HG03039 (cell line): ENCODE results near the gene PODN.

Experiments
- ATAC-seq: cut with Tn5 transposase; IDR thresholded peaks from one replicate; pipeline ENCODE4 v1.9.1; 2021; ENCODE audit warnings: mild to moderate bottlenecking, moderate library complexity; ENCODE audit not compliant: unreplicated experiment

The PODN gene

GRCh38 chr1:53049574-53049967, 12.4 kb upstream of the PODN start:
- no peak for ATAC-seq

DNA sequence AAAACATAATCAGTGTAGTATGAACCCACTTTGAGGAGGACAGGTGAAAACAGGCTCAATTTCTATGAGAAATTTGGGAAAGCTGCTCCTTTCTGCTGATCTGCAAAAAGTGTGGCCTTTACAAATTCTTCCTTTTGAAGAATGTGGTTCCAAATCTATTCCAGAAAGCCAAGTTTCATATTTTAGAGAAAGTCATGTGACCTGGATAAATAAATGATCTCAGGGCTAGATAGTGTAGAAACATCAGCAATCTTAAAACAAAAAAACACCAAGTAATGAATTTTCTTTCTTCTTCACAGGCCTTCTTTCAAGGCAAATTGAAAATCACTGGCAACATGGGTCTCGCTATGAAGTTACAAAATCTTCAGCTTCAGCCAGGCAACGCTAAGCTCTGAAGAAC, 11.7 kb upstream of the PODN start:
- no peak for ATAC-seq

DNA sequence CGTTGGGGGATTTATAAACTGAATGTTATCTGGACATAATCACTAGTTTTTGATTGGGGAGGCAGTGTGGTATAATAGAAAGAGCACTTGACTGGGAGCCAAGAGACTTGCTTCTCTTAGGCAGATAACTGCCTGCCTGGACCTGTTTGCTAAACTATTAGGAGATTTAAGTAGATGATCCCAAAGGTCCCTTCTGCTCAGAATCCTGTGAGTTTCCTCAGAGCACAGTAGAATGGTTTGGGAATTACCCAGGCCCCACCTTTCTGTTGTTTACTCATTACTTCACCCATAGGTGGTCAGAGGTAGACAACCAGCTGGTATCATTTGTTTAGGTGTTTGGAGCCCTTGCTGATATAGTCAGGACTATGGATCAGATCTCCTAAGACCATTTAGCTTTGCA, 10.3 kb upstream of the PODN start:
- no peak for ATAC-seq

GRCh38 chr1:53057127-53057526, 4.9 kb upstream of the PODN start:
- ATAC-seq = no peak

DNA sequence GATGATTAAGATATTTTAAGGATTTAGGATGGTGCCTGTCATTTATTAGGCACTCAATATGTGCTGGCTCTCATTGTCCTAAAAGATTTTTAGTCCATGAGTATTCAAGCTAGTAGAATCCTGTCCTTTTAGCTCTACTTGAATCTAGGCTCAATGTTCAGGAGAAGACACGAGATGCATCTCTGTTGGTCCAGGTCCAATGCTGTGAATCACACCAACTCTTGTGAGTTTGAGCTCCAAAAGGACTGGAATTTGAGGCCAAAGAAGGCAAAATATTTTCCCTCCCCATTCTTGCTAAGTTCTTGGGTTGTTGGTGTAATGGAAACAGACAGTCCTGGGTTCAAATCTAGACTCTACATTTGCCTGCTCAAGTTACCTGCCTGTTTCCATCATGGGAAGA, 1.4 kb upstream of the PODN start:
- no peak for ATAC-seq

DNA sequence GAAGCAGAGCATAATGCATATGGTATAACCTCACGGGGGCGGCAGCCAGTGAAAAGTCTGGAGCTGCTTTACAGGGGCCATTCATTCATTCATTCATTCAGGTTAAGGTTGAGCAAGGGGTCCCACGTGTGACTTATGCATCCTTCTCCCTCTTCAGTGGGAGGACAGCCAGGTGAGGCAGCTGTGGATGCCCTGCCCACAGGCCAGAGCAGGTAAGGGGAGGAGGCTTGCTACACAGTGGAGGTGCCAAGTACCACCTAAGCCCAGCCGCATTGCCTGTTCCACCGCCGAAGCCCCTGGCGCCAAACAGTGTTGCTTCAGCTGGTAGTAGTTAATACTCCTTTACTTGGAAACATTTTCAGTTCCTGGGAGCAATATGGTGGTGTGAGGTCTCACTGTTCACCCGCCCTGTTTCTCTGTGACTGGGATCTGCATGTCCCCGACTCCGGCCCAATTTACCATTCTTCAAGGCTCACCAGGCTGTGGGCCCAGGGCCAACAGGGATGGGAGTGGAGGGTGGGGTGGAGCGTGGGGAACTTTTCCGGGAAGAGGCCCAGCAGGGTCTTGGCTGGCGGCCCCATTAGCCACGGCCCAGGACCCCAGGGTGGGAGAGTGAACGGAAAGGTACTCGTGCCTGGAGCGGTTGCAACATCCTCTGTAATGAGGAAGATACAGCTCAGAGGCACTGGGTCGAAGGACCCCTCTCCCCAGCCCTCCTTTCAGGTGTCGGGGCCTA, 722 bp upstream of the PODN start:
- ATAC-seq = no peak

GRCh38 chr1:53062708-53063591, 937 bp downstream of the PODN start:
- no peak for ATAC-seq

- no peak for ATAC-seq
These were observed 1.9 kb downstream of the PODN start for GRCh38 chr1:53063744-53064515.

DNA sequence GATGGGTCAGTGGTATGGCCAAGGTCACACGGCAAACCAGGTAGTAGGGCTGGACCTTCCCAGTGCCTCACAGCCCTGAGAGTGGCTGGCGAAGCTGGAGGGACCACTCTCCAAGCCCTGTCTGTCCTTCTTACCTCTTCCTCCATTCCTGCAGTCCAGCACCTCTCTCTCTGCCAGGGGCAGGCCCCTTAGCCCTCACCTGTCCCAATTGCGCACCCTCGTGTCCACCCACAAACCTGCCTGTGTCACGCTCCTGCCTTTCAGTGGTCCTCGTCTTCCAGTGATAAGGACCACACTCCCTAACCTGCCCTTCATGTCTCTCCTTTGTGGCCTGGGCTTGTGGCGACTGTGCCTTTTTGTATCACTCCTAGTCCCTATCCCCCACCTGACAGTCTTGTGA, 3.4 kb downstream of the PODN start:
- no peak for ATAC-seq

- no peak for ATAC-seq
These were observed 4.5 kb downstream of the PODN start for GRCh38 chr1:53066488-53066887.

- no peak for ATAC-seq
These were observed 5.1 kb downstream of the PODN start for GRCh38 chr1:53066891-53067738.

GRCh38 chr1:53067886-53068285, 5.9 kb downstream of the PODN start:
- no peak for ATAC-seq

DNA sequence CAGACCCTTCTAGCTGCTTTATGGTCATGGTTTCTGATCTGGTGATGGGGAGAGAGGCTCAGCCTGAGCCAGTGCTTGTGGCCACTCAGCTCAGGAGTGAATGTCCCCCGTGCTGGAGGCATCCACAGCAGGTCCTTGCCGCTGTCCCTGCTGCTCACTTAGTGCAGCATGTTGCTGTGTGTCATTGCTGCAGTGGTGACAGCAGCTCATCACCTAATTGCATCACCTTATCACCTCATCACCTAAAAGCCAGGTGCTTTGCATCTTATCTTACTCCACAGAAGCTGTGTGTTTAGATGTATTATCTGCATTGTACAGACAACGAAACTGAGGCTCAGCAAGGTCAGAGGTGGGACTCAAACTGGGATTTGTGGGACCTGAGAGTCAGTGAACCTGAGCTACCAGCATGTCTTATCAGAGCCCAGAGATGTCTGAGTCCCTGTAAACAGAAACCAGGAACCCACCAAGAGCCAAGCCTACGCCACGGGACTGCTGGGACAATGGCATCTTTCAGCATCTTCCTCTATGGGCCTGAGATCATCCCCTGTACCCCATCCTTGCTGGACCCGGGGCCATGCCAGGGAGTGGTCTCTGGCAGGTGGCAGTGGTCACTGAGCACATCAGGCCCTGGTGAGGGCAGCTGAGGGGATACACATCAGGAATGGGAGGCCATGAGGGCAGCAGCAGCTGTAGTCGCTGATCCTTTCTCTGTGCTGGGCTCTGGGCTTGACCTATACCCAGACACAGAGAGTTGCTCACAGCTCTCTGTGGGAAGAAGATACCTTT, 6.5 kb downstream of the PODN start:
- no peak for ATAC-seq

DNA sequence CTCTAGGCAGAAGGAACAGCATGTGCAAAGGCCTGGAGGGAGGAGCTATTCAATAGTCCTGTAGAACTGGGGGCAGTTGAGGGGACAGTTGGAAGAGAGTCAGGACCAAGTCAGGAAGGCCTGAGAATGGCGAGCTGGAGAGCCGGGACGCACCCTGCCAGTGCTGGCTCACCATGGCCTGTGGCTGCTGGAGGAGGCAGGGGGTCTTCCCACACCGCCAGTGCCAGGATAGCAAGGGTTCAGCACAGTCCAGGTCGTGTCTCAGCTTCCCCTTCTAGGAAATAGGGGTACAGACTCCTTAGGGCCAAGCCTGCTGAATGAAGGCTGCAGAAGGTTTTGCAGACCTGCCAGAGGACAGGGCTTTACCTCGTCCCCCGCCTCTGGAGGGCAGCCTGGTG, 7.3 kb downstream of the PODN start:
- ATAC-seq = no peak

DNA sequence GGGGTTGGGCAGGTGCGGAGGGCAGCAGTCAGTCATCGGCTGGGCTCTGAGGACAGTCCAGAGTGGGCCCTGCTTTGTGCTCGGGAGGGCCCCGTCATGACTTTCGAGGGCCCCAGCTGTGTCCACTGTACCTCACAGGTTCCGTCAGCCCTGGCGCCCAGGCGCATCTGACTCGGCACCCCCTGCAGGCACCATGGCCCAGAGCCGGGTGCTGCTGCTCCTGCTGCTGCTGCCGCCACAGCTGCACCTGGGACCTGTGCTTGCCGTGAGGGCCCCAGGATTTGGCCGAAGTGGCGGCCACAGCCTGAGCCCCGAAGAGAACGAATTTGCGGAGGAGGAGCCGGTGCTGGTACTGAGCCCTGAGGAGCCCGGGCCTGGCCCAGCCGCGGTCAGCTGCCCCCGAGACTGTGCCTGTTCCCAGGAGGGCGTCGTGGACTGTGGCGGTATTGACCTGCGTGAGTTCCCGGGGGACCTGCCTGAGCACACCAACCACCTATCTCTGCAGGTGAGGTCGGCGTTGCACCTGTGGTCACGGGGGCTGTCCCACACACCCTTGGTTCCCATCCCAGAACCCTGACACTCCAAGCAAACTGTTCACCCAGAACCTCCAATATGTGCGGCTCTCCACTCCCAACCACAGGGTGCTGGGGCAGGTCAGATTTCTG, 7.8 kb downstream of the PODN start:
- no peak for ATAC-seq

DNA sequence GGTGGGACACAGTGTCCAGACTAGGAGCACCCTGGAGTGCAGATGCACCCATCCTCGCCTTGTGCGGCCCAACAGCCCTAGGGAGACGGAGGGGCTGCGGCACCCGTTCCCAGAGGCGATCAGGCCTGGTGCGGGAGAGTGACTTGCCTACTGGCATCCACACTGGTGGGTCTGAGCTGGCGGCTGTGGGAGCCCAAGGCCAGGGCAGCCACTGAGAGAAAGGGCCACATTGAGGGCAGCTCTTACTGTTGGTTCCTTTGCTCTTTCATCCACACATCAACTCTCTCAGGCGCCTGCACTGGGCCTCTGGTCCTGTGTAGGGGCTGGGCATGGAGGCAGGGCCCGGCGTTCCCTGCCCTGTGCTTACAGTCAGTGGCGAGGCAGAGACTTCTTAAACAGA, 8.6 kb downstream of the PODN start:
- ATAC-seq = no peak

DNA sequence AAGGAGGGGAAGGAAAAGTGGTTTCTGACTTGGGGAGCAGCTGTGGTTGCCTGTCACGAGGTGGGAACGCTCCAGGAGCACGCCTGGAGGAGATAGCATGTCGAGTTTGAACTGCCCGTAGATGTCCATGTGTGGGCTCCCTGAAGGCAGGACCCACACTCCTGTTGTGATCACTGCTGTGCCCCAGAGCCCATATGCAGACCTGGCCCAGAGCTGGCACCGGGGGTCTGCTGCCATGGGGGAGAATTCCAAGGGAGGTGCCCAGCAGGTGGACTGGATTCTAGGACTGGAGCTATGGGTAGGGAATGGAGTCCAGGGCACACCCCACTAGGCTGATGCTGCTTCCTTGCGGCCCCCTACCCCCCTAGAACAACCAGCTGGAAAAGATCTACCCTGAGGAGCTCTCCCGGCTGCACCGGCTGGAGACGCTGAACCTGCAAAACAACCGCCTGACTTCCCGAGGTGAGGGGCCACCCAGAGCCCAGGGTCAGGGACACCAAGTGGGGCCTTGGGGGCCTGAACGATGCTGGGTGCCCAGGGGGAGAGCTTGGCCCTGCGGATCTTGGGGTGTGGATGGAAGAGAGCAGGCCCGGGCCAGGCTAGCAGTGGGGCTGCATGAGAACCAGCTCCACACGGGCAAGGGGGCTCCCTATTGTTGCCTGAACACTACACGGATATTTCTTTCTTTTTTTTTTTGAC, 9.3 kb downstream of the PODN start:
- ATAC-seq = no peak

DNA sequence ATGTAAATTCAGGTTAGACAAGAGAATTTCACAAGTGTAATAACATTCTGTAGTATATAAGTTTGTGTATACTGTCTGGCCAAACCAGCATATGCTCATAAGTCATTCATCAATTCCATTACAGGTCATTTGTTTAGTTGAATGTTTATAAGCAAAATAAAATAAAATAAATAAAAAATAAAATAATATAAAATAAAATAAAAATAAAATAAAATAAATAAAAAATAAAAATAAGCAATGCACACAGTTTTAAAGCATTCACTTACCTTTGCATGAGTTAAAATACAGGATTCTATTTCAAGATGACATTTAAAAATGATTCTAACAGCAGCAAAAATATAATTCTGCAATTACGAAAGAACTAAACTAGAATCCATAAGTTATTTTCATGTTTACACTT, 9.9 kb downstream of the PODN start:
- no peak for ATAC-seq

DNA sequence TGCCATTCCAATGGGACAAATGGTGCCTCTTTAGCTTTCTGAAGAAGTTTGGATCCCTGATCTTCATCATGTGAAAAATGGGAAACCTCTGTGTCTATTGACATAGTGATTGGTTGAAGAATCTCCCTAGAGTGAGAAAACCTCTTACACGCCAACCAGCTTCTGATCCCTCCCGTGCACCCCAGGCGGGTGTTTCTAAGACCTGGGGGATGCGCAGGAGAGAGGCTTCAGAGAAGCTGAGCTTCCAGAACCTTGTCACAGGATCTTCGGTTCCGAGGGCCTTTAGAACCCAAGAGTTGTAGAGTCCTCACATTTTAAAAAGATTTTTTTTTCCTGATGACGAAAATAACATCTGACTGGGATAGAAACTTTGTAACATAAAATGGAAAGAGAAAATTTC, 11.3 kb downstream of the PODN start:
- ATAC-seq = no peak
